Measurements from ENCODE around the gene NSDHL.

DNA sequence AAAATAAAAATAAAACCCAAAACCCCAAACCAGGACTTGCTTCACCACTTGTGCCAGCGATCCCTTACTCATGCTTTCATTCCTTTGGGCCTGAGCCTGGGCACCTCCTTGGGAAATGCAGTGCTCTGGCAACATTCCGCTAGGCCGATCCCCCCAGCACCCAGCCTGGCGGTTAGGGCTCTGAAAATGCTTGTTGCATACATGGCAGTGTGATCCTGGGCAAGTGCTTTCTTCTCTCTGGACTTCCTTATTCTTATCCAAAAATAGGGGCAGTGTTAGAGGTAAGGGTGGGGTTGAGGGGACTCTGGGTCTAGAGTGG lies 71.6 kb downstream of the NSDHL start:
- TF ChIP-seq CTCF (IDR thresholded peaks at IDR 0.05 in 2 of 3, conservative IDR thresholded peaks at IDR 0.05 in 1 of 3; ENCODE audit: borderline replicate concordance in 1 of 3, insufficient read depth in 1 of 3, low read depth in 2 of 3, low read length in 2 of 3): no peak
- TF ChIP-seq SP1 (IDR thresholded peaks at IDR 0.05; ENCODE audit: low read depth): no peak
- no peak for TF ChIP-seq POLR2A (IDR thresholded peaks at IDR 0.05; ENCODE audit: borderline replicate concordance, extremely low read depth, insufficient read depth, insufficient read length)
- TF ChIP-seq, protein P1, sequence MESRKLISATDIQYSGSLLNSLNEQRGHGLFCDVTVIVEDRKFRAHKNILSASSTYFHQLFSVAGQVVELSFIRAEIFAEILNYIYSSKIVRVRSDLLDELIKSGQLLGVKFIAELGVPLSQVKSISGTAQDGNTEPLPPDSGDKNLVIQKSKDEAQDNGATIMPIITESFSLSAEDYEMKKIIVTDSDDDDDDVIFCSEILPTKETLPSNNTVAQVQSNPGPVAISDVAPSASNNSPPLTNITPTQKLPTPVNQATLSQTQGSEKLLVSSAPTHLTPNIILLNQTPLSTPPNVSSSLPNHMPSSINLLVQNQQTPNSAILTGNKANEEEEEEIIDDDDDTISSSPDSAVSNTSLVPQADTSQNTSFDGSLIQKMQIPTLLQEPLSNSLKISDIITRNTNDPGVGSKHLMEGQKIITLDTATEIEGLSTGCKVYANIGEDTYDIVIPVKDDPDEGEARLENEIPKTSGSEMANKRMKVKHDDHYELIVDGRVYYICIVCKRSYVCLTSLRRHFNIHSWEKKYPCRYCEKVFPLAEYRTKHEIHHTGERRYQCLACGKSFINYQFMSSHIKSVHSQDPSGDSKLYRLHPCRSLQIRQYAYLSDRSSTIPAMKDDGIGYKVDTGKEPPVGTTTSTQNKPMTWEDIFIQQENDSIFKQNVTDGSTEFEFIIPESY (IDR thresholded peaks at IDR 0.05; ENCODE audit: extremely low read depth, insufficient replicate concordance, low read length): no peak
- TF ChIP-seq YY1 (IDR thresholded peaks at IDR 0.05; ENCODE audit: extremely low read depth, insufficient replicate concordance, low read depth, low read length): no peak
- TF ChIP-seq ZNF274 (IDR thresholded peaks at IDR 0.05; ENCODE audit: low read depth, low read length): no peak
- no peak for TF ChIP-seq SIN3A (IDR thresholded peaks at IDR 0.05; ENCODE audit: low read depth)
- no peak for TF ChIP-seq EGR1 (IDR thresholded peaks at IDR 0.05; ENCODE audit: low read depth)
